K562 (cell line): Measurements from ENCODE around the gene SMAD3.

ENCODE experiments used
- CTCF ChIP-seq, 3 experiments: IDR thresholded peaks in 2 of 3; conservative IDR thresholded peaks in 1 of 3; 2 replicates each; pipeline ENCODE4 v1.5.1; 2011 to 2012; ENCODE audit warnings: low read length in 3 of 3, mild to moderate bottlenecking in 3 of 3, control low read depth in 2 of 3, improper control_type of control experiment in 1 of 3, inconsistent platforms in 1 of 3, low read depth in 1 of 3, mixed read lengths in 1 of 3, moderate library complexity in 1 of 3; ENCODE audit not compliant: insufficient read depth in 2 of 3
- GTF3C2 ChIP-seq: IDR thresholded peaks from 3 replicates; pipeline ENCODE4 v1.6.1; 2011; ENCODE audit warnings: borderline replicate concordance, mild to moderate bottlenecking, moderate library complexity; ENCODE audit not compliant: insufficient read length; ENCODE audit errors: extremely low read depth
- HBP1 ChIP-seq: fragments of 450-650 bp; formaldehyde crosslinking; IDR thresholded peaks from 2 replicates; pipeline ENCODE4 v1.4.0; 2022; ENCODE audit warnings: missing genetic modification characterization
- RAD21 ChIP-seq, 2 experiments: fragments of 250-450 bp in 1 of 2; fragments of 450-650 bp in 1 of 2; sonication (Bioruptor Pico) in 1 of 2; formaldehyde crosslinking in 1 of 2; IDR thresholded peaks in 1 of 2; conservative IDR thresholded peaks in 1 of 2; 2 replicates each; pipeline versions ENCODE4 v1.4.0 to v1.8.0; 2020 to 2022; ENCODE audit warnings: mild to moderate bottlenecking in 2 of 2, moderate library complexity in 1 of 2
- SETDB1 ChIP-seq: IDR thresholded peaks from one replicate; pipeline ENCODE4 v1.6.1; 2012; ENCODE audit warnings: low read length, control low read depth, inconsistent platforms
- SPI1 ChIP-seq: IDR thresholded peaks from 2 replicates; pipeline ENCODE4 v1.6.1; 2011; ENCODE audit warnings: low read depth, low read length, control low read depth, borderline replicate concordance
- ZBTB12 ChIP-seq: fragments of 250-450 bp; sonication (Bioruptor Pico); IDR thresholded peaks from 2 replicates; pipeline ENCODE4 v1.4.0; 2020
- ZFX ChIP-seq: sonication (generic); formaldehyde crosslinking; IDR thresholded peaks from 2 replicates; pipeline ENCODE4 v1.8.0; 2022; ENCODE audit warnings: mild to moderate bottlenecking, missing genetic modification reagents, moderate library complexity
- ZNF24 ChIP-seq: fragments of 450-650 bp; IDR thresholded peaks from 2 replicates; pipeline ENCODE4 v1.6.1; 2016
- TF ChIP-seq, protein P1 (sequence below): sonication (generic); formaldehyde crosslinking; IDR thresholded peaks from 2 replicates; pipeline ENCODE4 v1.8.1; 2022; ENCODE audit warnings: missing genetic modification reagents
- TF ChIP-seq, protein P2 (sequence below), 2 experiments: fragments of 450-650 bp; formaldehyde crosslinking in 1 of 2; IDR thresholded peaks; 2 replicates each; pipeline versions ENCODE4 v1.4.0 to v1.6.1; 2014 to 2020; ENCODE audit warnings: mild to moderate bottlenecking in 2 of 2, borderline replicate concordance in 1 of 2, low read depth in 1 of 2

DNA sequence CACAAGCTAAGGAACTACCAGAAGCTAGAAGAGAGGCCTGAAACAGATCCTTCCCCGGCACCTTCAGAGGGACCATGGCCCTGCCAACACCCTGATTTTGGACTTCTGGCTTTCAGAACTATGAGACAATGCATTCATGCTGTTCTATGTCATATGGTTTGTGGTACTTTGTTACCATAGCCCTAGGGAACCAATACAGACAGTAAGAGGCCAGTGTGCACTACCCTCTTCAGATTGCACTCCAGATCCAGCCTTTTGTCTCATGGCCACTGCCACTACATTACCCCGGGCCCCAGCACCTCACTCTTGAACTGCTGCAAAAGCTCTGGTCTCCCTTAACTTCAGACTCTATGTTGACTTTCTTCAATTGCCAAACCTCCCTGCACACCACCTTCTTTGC lies 165.1 kb downstream of the SMAD3 start:
- TF ChIP-seq CTCF (IDR thresholded peaks at IDR 0.05 in 2 of 3, conservative IDR thresholded peaks at IDR 0.05 in 1 of 3; ENCODE audit: insufficient read depth in 2 of 3, low read depth in 1 of 3, low read length in 3 of 3) = no peak
- TF ChIP-seq SPI1 = no peak
- TF ChIP-seq SETDB1 = no peak
- TF ChIP-seq ZFX (CRISPR knock-in tag) = no peak
- TF ChIP-seq, protein P1, sequence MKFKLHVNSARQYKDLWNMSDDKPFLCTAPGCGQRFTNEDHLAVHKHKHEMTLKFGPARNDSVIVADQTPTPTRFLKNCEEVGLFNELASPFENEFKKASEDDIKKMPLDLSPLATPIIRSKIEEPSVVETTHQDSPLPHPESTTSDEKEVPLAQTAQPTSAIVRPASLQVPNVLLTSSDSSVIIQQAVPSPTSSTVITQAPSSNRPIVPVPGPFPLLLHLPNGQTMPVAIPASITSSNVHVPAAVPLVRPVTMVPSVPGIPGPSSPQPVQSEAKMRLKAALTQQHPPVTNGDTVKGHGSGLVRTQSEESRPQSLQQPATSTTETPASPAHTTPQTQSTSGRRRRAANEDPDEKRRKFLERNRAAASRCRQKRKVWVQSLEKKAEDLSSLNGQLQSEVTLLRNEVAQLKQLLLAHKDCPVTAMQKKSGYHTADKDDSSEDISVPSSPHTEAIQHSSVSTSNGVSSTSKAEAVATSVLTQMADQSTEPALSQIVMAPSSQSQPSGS (CRISPR knock-in tag) = no peak
- TF ChIP-seq, protein P2, sequence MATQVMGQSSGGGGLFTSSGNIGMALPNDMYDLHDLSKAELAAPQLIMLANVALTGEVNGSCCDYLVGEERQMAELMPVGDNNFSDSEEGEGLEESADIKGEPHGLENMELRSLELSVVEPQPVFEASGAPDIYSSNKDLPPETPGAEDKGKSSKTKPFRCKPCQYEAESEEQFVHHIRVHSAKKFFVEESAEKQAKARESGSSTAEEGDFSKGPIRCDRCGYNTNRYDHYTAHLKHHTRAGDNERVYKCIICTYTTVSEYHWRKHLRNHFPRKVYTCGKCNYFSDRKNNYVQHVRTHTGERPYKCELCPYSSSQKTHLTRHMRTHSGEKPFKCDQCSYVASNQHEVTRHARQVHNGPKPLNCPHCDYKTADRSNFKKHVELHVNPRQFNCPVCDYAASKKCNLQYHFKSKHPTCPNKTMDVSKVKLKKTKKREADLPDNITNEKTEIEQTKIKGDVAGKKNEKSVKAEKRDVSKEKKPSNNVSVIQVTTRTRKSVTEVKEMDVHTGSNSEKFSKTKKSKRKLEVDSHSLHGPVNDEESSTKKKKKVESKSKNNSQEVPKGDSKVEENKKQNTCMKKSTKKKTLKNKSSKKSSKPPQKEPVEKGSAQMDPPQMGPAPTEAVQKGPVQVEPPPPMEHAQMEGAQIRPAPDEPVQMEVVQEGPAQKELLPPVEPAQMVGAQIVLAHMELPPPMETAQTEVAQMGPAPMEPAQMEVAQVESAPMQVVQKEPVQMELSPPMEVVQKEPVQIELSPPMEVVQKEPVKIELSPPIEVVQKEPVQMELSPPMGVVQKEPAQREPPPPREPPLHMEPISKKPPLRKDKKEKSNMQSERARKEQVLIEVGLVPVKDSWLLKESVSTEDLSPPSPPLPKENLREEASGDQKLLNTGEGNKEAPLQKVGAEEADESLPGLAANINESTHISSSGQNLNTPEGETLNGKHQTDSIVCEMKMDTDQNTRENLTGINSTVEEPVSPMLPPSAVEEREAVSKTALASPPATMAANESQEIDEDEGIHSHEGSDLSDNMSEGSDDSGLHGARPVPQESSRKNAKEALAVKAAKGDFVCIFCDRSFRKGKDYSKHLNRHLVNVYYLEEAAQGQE (IDR thresholded peaks at IDR 0.05; ENCODE audit: borderline replicate concordance) = no peak
- TF ChIP-seq, protein P2 (CRISPR knock-in tag; IDR thresholded peaks at IDR 0.05; ENCODE audit: low read depth) = no peak
- TF ChIP-seq RAD21 (CRISPR knock-in tag; conservative IDR thresholded peaks at IDR 0.05 in 1 of 2, IDR thresholded peaks at IDR 0.05 in 1 of 2) = no peak
- TF ChIP-seq ZBTB12 (CRISPR knock-in tag) = no peak
- no peak for TF ChIP-seq HBP1 (CRISPR knock-in tag)
- TF ChIP-seq GTF3C2 = no peak
- TF ChIP-seq ZNF24 = no peak
